MCF 10A (cell line): ENCODE results near the gene FGGY. TPM values are rescaled to one million over a fixed set of nuclear protein-coding genes. Genes with fewer than 3 reads are reported as not detected.
"Not testable (repeated sequence)": the region's sequence is repeated elsewhere in the genome, so short reads cannot be mapped to it uniquely, and the experiment has no call there.

Source experiments
- BruUV-seq: library from RNA; stranded (reverse); fragments of 400-500 nt; replicated peaks from 2 replicates; lab custom pipeline; 2021; lab: Mats Ljungman, UMichigan
- CTCF ChIA-PET: fragments of 300-600 bp; sonication (Branson Sonifier 250); formaldehyde crosslinking; extraction: SDS; loops from one replicate; lab custom pipeline; 2021; ENCODE audit warnings: antibody characterized with exemption, inconsistent platforms; lab: Yijun Ruan, JAX
- POLR2A ChIA-PET: fragments of 300-600, 350-650 bp; sonication (Branson Sonifier 250); formaldehyde crosslinking; extraction: SDS; loops from one replicate; lab custom pipeline; 2020; ENCODE audit warnings: antibody characterized with exemption, inconsistent platforms; lab: Yijun Ruan, JAX
- DNase-seq: peaks from one replicate; pipeline ENCODE4 v3.0.0-alpha.2; 2018; ENCODE audit not compliant: unreplicated experiment
- H3K27ac Mint-ChIP-seq: one replicate; pipeline ENCODE4 v1.8.0; 2022; ENCODE audit warnings: mild to moderate bottlenecking, low read depth, mixed read lengths; ENCODE audit not compliant: unreplicated experiment
- H3K27me3 Mint-ChIP-seq: one replicate; pipeline ENCODE4 v1.8.0; 2022; ENCODE audit warnings: mixed read lengths; ENCODE audit not compliant: insufficient read depth, unreplicated experiment
- H3K36me3 Mint-ChIP-seq: one replicate; pipeline ENCODE4 v1.8.0; 2022; ENCODE audit warnings: mild to moderate bottlenecking, moderate library complexity, mixed read lengths; ENCODE audit not compliant: insufficient read depth, unreplicated experiment
- H3K4me1 Mint-ChIP-seq: one replicate; pipeline ENCODE4 v1.8.0; 2022; ENCODE audit warnings: mixed read lengths; ENCODE audit not compliant: insufficient read depth, unreplicated experiment
- H3K4me3 Mint-ChIP-seq: one replicate; pipeline ENCODE4 v1.8.0; 2022; ENCODE audit warnings: mild to moderate bottlenecking, moderate library complexity, mixed read lengths; ENCODE audit not compliant: unreplicated experiment
- H3K9me3 Mint-ChIP-seq: one replicate; pipeline ENCODE4 v1.8.0; 2022; ENCODE audit warnings: mixed read lengths; ENCODE audit not compliant: unreplicated experiment
- intact Hi-C: fragments of 100-400 bp; cut with micrococcal nuclease; formaldehyde crosslinking; loops from 2 replicates; pipeline ENCODE4 v1.14.1; 2022
- total RNA-seq: library from RNA; stranded (reverse); gene quantifications from 2 replicates; pipeline ENCODE4 v1.2.3, GENCODE V29; 2022
- TF ChIP-seq, protein P1 (sequence below): fragments of 200-600 bp; IDR thresholded peaks from one replicate; pipeline ENCODE4 v1.8.0; 2022; ENCODE audit warnings: antibody characterized with exemption, mild to moderate bottlenecking; ENCODE audit not compliant: unreplicated experiment

Gene FGGY
- total RNA-seq, 1 experiment from 2014 or later = 10.6 TPM

DNA sequence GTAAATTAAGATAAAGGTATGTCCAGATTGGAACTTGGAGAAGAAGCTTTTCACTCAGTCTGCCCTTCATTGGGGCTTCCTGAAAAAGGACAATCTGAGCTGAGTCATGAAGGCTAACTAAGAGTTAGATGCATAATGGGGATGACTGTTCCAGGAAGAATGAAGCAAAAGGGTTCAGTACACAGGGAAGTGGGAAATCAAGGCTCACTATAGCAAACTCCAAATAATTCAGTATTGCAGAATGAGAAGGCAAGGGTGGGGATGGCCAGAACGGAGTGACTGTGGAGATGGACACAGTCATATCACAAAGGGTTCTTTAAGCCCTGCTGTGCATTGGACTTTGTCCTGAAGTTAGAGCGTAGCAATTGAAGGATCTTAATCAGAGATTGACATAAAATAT, 158.3 kb downstream of the FGGY start:
- TF ChIP-seq, protein P1, sequence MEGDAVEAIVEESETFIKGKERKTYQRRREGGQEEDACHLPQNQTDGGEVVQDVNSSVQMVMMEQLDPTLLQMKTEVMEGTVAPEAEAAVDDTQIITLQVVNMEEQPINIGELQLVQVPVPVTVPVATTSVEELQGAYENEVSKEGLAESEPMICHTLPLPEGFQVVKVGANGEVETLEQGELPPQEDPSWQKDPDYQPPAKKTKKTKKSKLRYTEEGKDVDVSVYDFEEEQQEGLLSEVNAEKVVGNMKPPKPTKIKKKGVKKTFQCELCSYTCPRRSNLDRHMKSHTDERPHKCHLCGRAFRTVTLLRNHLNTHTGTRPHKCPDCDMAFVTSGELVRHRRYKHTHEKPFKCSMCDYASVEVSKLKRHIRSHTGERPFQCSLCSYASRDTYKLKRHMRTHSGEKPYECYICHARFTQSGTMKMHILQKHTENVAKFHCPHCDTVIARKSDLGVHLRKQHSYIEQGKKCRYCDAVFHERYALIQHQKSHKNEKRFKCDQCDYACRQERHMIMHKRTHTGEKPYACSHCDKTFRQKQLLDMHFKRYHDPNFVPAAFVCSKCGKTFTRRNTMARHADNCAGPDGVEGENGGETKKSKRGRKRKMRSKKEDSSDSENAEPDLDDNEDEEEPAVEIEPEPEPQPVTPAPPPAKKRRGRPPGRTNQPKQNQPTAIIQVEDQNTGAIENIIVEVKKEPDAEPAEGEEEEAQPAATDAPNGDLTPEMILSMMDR = no peak
- Mint-ChIP-seq H3K27ac (no peak overlapping the region), H3K9me3 (no peaks in the 10 kb centered on the region), H3K4me1 (peaks cover 14% of the 10 kb centered on the region), H3K36me3 (no peaks in the 10 kb centered on the region), H3K27me3 (no peaks in the 10 kb centered on the region), H3K4me3 (no peak overlapping the region)
- CTCF ChIA-PET = interaction anchor here (1.3 kb wide), 1 partner anchor 244 kb away, joined by 3 read pairs; no protein-coding TSS in a partner anchor
- peak; percentile 20 for DNase-seq
- BruUV-seq = no TSS peak
- intact Hi-C loops = no loop called here
- POLR2A ChIA-PET = interaction anchor here (0.7 to 1.9 kb wide), 4 partner anchors 8 to 472 kb away, joined by 3 to 9 read pairs (median 4); no protein-coding TSS in a partner anchor

DNA sequence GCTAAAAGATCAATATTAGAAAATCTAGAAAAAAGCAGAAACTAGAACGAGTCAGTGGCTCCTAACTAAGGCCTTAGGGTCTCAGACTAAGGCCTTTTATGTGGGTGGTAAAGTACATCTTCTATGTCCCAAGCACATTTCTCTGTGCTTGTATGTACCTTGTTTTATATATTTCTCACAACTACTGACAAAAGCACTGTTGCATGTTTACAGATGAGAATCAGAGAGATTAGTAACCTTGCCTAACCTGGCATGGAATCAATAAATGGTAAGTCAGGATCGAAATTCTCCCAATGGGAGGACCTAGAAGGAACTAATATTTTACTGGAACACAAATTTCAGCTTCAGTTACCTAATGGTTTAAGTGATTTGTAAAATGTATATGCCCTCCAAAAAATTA, 160.9 kb downstream of the FGGY start:
- Mint-ChIP-seq H3K9me3 (no peaks in the 10 kb centered on the region), H3K4me3 (no peak overlapping the region), H3K27ac (no peak overlapping the region), H3K27me3 (no peaks in the 10 kb centered on the region), H3K4me1 (peaks cover 14% of the 10 kb centered on the region), H3K36me3 (no peaks in the 10 kb centered on the region)
- TF ChIP-seq, protein P1 = no peak
- ChIA-PET POLR2A (interaction anchor here (0.7 to 1.5 kb wide), 3 partner anchors 12 to 80 kb away, joined by 3 read pairs; no protein-coding TSS in a partner anchor), CTCF (interaction anchor here (0.6 kb wide), 1 partner anchor 111 kb away, joined by 4 read pairs; no protein-coding TSS in a partner anchor)
- intact Hi-C loops = no loop called here
- no TSS peak for BruUV-seq
- DNase-seq = no peak

DNA sequence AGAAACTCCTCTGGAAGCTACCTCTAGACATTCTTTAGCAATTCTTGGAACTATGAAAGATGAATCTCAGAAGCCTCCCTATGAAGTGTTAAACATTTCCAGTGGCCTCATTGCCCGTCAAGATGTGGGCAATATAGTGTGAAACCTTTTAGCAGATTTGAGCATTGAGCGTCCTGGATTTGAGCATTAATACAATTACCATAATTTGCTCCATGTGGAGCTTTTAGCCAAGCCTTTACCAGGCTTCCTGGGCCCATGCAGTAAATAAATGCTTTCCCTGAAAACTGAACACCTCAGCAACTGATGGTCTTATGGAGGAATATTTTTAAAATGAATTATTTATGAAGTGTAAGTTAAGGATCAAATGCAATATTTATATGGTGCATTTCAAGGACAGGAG, 162.0 kb downstream of the FGGY start:
- DNase-seq = no peak
- intact Hi-C loops = no loop called here
- Mint-ChIP-seq H3K4me3 (no peak overlapping the region), H3K36me3 (no peaks in the 10 kb centered on the region), H3K27me3 (no peaks in the 10 kb centered on the region), H3K27ac (no peak overlapping the region), H3K4me1 (peaks cover 9% of the 10 kb centered on the region), H3K9me3 (no peaks in the 10 kb centered on the region)
- CTCF ChIA-PET = no interaction called here
- TF ChIP-seq, protein P1 = no peak
- BruUV-seq = no TSS peak
- POLR2A ChIA-PET = interaction anchor here (1.0 to 1.5 kb wide), 2 partner anchors 13 to 81 kb away, joined by 3 read pairs; no protein-coding TSS in a partner anchor

DNA sequence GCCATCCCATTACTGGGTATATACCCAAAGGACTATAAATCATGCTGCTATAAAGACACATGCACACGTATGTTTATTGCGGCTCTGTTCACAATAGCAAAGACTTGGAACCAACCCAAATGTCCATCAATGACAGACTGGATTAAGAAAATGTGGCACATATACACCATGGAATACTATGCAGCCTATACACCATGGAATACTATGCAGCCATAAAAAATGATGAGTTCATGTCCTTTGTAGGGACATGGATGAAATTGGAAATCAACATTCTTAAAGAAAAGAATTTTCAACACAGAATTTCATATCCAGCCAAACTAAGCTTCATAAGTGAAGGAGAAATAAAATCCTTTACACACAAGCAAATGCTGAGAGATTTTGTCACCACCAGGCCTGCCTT, 166.0 kb downstream of the FGGY start:
- H3K4me1 Mint-ChIP-seq, DNase-seq, H3K27ac Mint-ChIP-seq, H3K9me3 Mint-ChIP-seq, BruUV-seq, H3K36me3 Mint-ChIP-seq, intact Hi-C loops, H3K27me3 Mint-ChIP-seq, H3K4me3 Mint-ChIP-seq: not testable (repeated sequence)
- ChIA-PET CTCF (interaction anchor here (0.6 kb wide), 1 partner anchor 37 kb away, joined by 3 read pairs; no protein-coding TSS in a partner anchor), POLR2A (interaction anchor here (0.6 kb wide), 1 partner anchor 18 kb away, joined by 3 read pairs; no protein-coding TSS in a partner anchor)

DNA sequence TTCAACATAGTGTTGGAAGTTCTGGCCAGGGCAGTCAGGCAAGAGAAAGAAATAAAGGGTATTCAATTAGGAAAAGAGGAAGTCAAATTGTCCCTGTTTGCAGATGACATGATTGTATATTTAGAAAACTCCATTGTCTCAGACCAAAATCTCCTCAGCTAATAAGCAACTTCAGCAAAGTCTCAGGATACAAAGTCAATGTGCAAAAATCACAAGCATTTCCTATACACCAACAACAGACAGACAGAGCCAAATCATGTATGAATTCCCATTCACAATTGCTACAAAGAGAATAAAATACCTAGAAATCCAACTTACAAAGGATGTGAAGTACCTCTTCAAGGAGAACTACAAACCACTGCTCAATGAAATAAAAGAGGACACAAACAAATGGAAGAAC, 168.6 kb downstream of the FGGY start:
- H3K36me3 Mint-ChIP-seq, BruUV-seq, POLR2A ChIA-PET, H3K27ac Mint-ChIP-seq, intact Hi-C loops, H3K4me3 Mint-ChIP-seq, DNase-seq, CTCF ChIA-PET, H3K27me3 Mint-ChIP-seq, H3K4me1 Mint-ChIP-seq, H3K9me3 Mint-ChIP-seq: not testable (repeated sequence)
